H54 (cell line): Measurements from ENCODE around the gene WDR4.
"Not testable (repeated sequence)": the region's sequence is repeated elsewhere in the genome, so short reads cannot be mapped to it uniquely, and the experiment has no call there.

ENCODE experiments used
- DNase-seq: peaks from one replicate; pipeline ENCODE4 v3.0.0; 2011; ENCODE audit warnings: low spot score, mixed read lengths; ENCODE audit not compliant: insufficient read length
- FAIRE-seq: peaks from 3 replicates; lab custom pipeline; 2011; peaks lifted over from hg19 to GRCh38; lab: Jason Lieb, UNC
- POLR2A ChIP-seq: IDR thresholded peaks from 2 replicates; pipeline ENCODE4 v1.6.1; 2011; ENCODE audit warnings: low read depth, mild to moderate bottlenecking, low read length

WDR4 gene

GRCh38 chr21:42835211-42835610, 44.1 kb downstream of the WDR4 start:
- FAIRE-seq (no peak), DNase-seq (no peak)
- no peak for TF ChIP-seq POLR2A

- DNase-seq (no peak), FAIRE-seq (no peak)
- TF ChIP-seq POLR2A: no peak
Observed at GRCh38 chr21:42834726-42835191, 44.6 kb downstream of the WDR4 start.

GRCh38 chr21:42833859-42834725, 45.2 kb downstream of the WDR4 start:
- TF ChIP-seq POLR2A: no peak
- FAIRE-seq (no peak), DNase-seq (no peak)

- FAIRE-seq (no peak), DNase-seq (no peak)
Observed at GRCh38 chr21:42833439-42833815, 45.9 kb downstream of the WDR4 start.

GRCh38 chr21:42832321-42832630, 47.1 kb downstream of the WDR4 start:
- FAIRE-seq, DNase-seq: not testable (repeated sequence)

More at GRCh38 chr21:42833439-42833815, 45.9 kb downstream of the WDR4 start:
- no peak for TF ChIP-seq POLR2A

GRCh38 chr21:42830456-42831455, 48.6 kb downstream of the WDR4 start:
- FAIRE-seq: no peak
- TF ChIP-seq POLR2A: no peak

GRCh38 chr21:42829954-42830353, 49.4 kb downstream of the WDR4 start:
- TF ChIP-seq POLR2A: no peak
- FAIRE-seq (no peak), DNase-seq (no peak)

More at GRCh38 chr21:42830456-42831455, 48.6 kb downstream of the WDR4 start:
- DNase-seq: no peak

GRCh38 chr21:42829417-42829816, 49.9 kb downstream of the WDR4 start:
- no peak for DNase-seq
- no peak for TF ChIP-seq POLR2A
- FAIRE-seq: no peak

- no peak for TF ChIP-seq POLR2A
- no peak for FAIRE-seq
- no peak for DNase-seq
Observed at GRCh38 chr21:42827588-42827987, 51.8 kb downstream of the WDR4 start.

GRCh38 chr21:42820616-42821465, 58.5 kb downstream of the WDR4 start:
- no peak for FAIRE-seq
- no peak for TF ChIP-seq POLR2A
- no peak for DNase-seq

GRCh38 chr21:42819861-42820615, 59.3 kb downstream of the WDR4 start:
- no peak for TF ChIP-seq POLR2A
- FAIRE-seq (no peak), DNase-seq (no peak)

GRCh38 chr21:42818328-42818749, 61.0 kb downstream of the WDR4 start:
- FAIRE-seq (no peak), DNase-seq (no peak)
- TF ChIP-seq POLR2A: no peak
